Endometrium (tissue), 2 donors: Measurements from ENCODE around the gene ERP44.
"Not testable (repeated sequence)": the region's sequence is repeated elsewhere in the genome, so short reads cannot be mapped to it uniquely, and the experiment has no call there.

Source experiments
- FAIRE-seq: peaks from 2 replicates; lab custom pipeline; 2012; peaks lifted over from hg19 to GRCh38; lab: Jason Lieb, UNC
- donor health status: control.
- donor health status: control.

The ERP44 gene

DNA sequence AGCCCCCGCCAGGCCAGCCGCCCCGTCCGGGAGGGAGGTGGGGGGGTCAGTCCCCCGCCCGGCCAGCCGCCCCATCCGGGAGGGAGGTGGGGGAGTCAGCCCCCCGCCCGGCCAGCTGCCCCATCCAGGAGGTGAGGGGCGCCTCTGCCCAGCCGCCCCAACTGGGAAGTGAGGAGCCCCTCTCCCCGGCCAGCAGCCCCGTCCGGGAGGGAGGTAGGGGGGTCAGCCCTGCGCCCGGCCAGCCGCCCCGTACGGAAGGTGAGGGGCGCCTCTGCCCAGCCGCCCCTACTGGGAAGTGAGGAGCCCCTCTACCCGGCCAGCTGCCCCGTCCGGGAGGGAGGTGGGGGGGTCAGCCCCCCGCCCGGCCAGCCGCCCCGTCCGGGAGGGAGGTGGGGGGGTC lies 30.8 kb downstream of the ERP44 start:
- not testable (repeated sequence) for FAIRE-seq

DNA sequence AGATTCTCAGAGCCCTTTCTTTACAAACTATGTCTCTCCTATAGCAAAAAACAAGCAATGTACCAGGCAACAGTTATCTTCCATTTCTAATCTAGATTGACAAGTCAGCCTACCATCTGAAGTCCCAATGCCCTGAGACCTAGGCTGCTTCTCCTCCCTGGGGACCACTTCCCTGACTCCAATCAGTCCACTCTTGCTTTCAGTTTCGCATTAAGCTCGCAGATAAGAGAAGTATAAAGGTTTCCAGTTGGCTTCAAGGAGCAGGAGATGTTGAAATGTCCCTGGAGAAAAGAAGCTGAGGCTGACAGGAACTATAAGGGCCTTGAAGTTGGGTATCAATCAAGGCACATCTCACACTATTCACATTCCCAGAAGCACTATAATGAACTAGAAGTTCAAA lies 32.3 kb downstream of the ERP44 start:
- FAIRE-seq: no peak

DNA sequence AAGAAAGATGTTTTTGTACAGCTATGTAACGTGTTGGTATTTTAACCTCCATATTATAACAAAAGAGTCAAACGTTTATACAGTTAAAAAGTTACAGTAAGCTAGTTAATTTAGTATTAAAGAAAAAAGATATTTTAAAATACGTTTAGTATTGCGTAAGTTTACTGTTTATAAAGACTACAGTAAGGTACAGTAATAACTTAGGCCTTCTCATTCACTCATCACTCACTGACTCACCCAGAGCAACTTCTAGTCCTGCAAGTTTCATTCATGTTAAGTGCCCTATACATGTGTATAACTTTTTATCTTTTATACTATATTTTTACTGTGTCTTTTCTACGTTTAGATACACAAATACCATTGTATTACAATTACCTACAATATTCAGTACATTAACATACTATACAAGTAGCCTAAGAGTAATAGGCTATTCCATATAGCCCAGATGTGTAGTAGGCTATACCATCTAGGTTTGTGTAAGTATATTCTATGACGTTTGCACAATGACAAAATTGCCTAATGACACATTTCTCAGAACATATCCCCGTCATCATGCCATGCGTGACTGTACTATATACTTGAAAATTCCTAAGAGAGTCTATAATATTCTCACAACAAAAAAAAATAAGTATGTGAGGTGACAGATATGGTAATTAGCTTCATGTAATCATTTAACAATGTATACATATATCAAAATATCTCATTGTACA lies 33.8 kb downstream of the ERP44 start:
- FAIRE-seq: no peak

DNA sequence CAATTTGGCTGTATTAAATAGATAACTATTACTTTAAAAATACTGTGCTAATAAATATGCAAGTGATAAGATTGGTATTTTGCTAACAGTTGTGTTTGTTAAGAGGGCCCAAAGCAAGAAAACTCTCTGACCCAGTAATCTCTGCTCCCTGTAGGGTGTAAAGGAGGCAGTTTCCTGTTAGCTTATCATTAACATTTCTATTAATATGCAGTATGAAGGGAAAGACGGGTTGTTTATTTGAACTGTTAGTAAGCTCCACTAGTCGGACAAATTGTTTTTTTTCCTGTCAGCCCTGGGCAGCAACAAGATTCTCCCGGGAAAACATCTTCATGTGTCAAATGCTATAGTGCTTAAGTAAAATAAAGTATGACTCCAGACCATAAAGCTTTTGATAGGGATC lies 35.6 kb downstream of the ERP44 start:
- FAIRE-seq: no peak

DNA sequence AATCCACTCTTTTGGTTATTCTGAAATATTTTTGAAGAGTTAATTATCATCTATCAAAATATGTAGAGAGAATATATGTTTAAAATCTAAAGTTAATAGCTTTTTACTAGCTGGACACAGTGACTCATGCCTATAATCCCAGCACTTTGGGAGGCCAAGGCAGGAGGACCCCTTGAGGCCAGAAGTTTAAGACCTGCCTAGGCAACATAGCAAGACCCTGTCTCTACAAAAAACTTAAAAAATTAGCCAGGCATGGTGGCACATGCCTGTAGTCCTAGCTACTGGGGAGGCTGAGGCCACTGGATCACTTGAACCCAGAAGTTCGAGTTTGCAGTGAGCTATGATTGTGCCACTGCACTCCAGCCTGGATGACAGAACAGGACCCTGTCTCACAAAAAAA lies 36.1 kb downstream of the ERP44 start:
- not testable (repeated sequence) for FAIRE-seq

DNA sequence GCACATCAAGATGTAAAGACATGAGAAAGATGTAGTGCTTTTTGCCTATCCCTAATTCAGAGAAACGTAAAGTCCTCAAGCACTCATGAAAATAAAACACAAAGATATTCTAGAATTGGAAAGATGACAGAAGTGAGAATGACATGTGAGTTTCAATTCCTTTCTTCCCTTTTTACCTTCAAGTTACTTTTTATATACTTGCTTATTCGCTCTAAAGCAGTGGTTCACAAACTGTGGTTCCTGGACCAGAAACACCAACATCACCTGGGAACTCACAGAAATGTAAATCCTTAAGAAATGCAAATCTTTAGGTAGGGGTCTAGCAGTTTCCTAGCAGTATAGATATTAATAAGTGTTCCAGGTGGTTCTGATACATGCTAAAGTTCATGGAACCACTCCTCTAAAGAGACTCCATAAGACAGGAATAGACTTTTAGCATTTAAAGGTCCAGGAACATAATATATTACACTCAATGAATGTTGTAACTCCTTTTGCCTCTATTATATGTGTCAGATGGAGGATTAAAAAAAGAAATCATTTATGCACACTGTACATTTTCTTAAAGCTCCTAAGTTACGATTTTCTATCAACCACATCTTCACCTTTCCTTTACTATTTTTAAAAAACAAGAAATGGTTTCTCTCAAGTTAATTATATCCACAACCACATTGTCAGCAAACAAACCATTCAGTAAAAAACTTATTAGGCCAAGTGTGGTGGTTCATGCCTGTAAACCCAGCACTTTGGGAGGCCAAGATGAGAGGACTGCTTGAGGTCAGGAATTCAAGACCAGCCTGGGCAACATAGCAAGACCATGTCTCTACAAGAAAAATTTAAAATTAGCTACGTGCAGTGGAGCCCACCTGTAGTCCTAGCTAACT lies 39.9 kb downstream of the ERP44 start:
- no peak for FAIRE-seq

DNA sequence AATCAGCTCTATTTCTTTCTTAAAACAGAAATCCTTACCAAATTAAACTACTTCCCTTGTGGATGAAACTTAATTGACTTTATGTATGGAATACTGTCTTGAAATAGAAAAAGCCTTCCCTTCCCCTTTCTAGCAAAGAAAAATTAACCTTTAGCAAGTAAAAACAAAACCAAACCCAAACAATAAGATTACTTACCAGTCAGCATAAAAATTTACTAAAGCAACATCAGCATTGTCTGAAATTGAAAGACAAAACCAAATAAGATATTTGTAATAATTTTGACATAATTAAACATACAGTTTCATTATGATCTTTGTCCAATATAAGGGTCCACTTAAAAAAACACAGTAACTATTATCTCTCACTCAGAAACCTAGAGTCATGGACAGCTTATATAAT lies 41.2 kb downstream of the ERP44 start:
- no peak for FAIRE-seq

DNA sequence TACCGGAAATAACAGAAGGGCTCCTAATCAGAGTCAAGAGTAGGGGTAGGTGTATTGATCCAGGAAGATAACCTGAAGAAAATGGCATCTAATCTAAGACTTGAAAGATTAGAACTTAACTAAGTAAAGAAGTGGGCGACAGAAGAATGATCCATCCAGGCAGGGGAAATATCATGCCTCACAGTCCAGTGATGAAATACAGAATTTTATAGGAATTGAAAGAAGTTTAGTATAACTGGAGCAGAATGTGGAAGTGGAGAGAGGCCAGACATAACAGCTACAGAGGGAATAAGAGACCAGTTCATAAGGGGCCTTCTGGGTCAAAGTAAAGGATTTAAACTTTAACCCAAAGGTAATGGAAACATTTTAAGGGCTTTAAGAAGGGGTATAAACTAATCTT lies 42.2 kb downstream of the ERP44 start:
- no peak for FAIRE-seq

DNA sequence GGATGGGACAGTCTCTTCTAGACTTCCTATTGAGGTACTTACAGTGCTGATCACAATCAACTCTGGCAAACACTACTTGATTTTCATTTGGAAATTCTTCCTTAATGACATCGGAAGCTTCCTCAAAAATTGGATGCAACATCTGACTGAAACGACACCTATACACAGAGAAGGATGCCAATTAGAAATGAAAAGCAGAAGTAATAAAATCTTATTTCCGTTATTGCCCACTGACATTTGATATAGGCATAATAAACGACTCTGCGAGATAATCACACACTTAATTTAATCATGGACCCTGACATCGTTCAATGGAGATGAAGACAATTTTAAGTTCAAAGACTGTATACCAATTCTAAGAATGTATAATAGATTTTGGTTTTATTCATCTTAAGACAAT lies 46.4 kb downstream of the ERP44 start:
- no peak for FAIRE-seq

DNA sequence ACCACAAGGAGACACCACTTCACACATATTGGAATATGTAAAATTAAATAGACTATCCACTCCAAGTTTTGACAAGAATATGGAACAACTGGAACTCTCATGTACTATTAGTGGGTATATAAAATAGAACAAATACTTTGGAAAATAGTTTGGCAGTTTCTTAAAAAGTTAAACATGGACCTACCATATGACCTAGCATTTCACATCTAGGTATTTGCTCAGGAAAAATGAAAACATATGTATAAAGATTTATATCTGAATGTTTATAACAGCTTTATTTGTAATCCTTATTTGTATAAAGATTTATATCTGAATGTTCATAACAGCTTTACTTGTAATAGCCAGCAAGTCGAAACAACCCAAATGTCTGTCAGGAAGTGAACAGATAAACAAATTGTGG lies 49.2 kb downstream of the ERP44 start:
- peak; percentile 64 for FAIRE-seq

DNA sequence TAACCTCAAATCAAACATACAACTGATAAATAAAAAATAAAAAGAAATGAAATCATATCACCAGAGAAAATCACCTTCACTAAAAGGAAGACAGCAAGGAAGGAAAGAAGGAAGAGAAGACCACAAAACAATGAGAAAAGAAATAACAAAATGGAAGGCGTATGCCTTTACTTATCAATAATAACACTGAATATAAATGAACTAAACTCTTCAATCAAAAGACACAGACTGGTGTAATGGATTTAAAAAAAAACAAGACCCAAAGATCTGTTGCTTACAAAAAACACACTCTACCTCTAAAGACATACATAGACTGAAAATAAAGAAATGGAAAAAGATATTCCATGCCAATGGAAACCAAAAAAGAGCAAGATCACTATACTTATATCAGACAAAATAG lies 60.3 kb downstream of the ERP44 start:
- FAIRE-seq: no peak

DNA sequence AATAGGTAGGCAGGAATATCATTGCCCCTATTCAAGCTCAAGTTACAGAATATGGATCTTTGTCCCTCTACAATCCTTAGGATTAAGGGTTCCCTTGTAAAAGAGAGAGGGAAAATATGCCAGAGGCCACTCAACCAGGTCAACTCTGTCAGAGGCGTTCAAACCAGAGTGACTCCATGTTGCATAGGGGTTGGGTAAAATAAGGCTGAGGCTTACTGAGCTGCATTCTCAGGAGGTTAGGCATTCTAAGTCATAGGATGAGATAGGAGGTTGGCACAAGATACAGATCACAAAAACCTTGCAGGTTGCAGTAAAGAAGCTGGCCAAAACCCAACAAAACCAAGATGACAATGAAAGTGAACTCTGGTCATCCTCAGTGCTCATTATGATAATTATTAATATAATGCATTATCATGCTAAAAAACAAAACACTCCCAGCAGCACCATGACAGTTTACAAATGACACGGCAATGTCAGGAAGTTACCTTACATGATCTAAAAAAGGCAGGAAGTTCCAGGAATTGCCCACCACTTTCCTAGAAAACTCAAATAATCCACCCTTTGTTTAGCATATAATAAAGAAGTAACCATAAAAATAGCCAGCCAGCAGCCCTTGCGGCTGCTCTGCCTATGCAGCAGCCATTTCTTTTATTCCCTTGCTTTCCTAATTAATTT lies 64.8 kb downstream of the ERP44 start:
- no peak for FAIRE-seq

DNA sequence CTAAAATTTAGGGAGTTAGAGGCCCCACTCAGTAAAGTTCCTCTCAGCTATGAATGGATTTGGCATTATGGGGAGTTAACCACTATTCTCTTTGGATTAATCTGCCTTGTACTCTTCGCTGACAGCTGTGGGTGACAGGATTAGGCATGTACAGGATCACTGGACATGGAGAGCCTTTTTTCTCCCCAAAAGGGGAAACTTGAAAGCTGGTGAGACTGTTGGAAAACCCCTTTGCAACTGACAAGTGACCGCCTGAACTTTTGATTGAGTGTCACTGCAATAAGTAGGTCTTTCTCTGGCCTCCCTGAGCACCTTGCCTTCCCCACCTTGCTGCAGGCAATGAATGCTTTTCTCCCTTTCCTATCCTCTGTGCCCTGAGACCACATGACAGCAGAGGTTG lies 68.3 kb downstream of the ERP44 start:
- FAIRE-seq: no peak

DNA sequence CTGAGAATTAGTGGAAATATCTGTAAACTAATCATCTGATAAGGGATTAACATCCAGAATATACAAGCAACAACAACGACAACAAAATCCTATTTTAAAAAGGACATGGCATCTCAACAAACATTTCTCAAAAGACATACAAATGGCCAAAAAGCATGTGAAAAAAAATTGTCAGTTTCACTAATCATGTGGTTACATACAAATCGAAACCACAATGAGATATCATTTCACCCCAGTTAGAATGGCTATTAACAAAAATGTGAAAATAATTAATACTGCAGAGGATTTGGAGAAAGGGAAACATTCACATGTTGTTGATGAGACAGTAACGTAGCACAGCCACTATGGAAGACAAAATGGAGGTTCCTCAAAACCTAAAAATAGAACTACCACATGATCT lies 69.5 kb downstream of the ERP44 start:
- FAIRE-seq: no peak

DNA sequence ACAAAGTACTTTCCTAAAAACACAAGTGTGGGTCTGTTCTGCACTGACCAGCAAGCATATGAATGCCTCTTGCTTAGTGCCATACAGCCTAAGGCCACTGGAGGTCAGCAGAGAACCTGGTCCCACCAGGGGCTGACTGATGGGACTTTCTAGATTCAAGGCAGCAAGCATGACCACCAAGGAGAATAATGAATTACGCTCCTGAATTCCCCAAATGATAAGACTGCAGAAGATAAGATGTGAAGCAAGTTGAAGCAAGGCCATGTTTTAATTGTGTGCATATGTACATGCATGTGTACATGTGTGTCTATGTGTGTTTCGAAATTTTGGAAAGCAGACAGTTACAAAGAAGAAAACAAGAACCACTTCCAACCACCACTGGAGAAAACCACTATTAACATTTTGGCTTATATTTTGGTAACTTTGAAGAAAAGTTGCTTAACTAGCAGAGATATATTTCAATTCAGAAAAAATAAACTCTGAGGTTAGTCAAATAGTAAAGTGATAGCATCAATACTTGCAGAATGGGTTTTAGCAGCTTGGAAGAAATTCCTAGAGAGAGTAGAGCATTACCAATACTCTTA lies 70.5 kb downstream of the ERP44 start:
- peak; percentile 8 for FAIRE-seq

DNA sequence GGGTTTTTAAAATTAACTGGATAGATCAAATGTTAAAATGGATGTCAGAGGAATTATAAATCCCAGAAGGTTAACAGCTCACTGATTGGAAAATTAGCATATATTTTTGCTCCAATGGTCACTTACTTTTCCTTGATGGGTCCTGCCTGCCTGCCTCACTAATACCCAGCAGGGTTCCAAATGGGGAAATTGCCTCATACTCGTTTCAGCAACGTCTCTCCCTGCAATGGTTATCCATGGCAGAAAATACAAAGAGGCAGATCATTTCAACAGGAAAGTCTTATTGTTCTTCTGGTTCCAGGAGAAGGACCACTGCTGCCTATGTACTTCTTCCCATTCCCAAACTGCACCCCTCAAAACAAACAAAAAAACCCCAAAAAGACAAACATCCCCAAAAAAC lies 71.3 kb downstream of the ERP44 start:
- FAIRE-seq: no peak

DNA sequence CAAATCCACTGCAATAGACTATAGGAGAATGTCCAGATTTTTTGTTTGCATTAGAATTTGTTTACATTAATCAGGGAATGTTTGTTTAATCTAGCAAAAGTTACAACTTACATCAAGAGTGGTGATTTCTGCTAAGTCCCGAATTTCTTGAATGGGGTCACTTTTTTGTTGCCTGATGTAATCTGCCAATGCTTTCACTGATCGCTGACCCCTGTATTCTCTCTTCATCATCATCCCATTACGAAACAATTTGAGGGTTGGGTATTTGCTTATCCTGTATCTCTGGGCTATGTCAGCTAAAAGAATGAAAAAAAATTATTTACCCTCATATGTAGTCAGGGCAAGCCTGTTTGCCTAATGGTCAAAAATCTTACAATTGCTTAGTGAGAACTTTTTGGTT lies 76.9 kb downstream of the ERP44 start:
- no peak for FAIRE-seq

DNA sequence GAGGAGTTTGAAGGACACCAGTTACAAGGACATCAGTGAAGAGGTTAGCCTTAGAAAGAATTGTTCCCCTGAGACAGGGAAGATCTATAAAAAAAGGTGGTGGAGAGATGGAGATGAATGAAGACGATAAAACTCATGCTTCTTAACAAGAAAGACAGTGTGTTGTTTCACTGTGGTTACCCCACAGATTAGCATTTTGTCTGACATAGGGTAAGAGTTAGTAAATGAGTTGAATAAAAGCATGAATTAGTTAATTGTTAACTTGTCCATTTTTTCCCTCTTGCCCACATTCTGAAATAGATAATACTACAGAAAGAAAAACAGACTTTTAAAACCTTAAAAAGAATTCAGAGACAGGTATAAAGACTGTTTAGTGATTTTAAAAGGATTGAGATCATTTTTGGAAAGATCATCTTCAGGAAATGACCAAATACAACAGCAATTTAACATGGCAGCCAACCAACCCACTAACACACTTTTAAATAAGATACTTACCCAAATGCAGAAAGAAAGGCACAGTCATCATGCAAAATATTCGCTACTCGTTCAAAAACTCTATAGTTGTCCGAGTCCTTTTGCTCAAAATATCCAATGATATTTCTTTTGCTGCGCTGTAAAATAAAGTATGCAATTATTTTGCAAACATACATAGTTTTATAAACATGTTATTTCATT lies 78.5 kb downstream of the ERP44 start:
- FAIRE-seq: no peak

DNA sequence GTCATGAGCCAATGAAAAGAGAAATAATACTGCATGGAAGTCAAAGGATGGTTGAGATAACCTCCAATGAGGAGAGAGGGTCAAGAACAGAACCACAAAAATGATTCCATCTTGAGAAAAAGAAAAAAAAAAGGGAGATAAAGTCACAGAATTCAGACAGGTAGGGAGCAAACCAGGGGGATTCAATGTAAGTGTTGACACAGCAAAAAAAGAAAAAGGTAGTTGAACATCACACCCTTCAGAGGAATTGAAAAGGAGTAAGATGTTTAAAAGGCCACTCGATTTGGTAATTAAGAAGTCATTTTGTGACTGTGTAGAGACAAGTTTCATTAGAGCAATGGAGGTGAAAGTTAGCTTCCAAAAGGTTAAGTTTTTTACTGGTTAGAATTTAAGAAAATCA lies 79.3 kb downstream of the ERP44 start:
- no peak for FAIRE-seq

DNA sequence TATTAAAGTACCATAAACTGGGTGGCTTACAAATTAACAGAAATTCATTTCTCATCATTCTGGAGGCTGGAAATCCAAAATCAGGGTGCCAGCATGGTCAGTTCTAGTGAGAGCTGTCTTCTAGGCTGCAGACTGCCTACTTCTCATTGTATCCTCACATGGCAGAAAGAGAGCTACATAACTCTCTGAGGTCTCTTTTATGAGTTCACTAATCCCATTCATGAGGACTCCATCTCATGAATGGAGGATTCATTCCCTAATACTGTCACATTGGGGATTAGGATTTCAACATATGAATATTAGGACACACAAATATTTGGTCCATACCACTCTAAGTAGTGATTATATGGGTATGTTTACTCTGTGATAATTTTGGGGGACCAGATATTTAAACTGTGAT lies 84.0 kb downstream of the ERP44 start:
- FAIRE-seq: no peak

DNA sequence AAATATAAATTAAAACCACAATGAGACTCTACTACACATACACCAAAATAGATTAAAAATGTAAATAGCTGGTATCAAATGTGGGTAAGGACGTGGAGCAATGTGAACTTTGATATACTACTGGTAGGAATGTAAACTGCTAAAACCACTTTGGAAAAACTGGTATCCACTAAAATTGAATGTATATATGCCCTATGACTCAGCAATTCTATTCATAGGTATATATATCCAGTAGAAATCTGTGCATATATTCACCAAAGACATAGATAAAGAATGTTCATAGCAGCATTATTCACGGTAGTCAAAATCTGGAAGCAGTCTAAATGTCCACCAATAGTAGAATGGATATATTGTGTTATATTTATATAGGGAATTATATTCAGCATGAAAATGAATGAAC lies 85.2 kb downstream of the ERP44 start:
- FAIRE-seq: no peak

DNA sequence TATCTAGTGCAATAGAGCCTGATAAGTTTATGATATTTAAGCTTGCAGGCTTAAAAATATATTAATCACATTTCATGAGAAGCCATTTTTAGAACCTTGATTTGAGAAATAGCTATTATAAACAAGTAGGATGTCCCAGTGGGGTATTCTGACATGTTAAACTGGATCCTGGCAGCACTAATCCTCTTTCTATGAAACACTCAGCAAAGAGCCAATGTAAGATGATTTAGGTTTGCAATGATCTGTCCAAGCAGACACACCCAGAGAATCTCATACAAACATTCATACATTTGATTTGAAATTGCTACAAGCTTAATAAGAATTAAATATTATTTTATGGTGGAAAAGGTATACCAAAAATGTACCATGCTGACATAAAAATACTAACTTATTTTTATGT lies 86.5 kb downstream of the ERP44 start:
- no peak for FAIRE-seq
